Thyroid gland (tissue), 4 donors: Measurements from ENCODE around the gene ZNF302. TPM values are rescaled to one million over a fixed set of nuclear protein-coding genes. Genes with fewer than 3 reads are reported as not detected.

Source experiments
- DNase-seq, 2 donors: peaks; one replicate each; pipeline ENCODE4 v3.0.0-alpha.2; 2019
- H3K27ac ChIP-seq, 3 donors: fragments of 200-600 bp; sonication (generic); 1 replicate in 2 of 3; 2 replicates in 1 of 3; pipeline ENCODE4 v1.5.1; 2016 to 2019; ENCODE audit warnings: mild to moderate bottlenecking in 1 of 3, moderate library complexity in 1 of 3
- H3K27me3 ChIP-seq: fragments of 200-600 bp; sonication (generic); one replicate; pipeline ENCODE4 v1.5.1; 2019
- H3K36me3 ChIP-seq, 2 donors: fragments of 200-600 bp; sonication (generic); one replicate each; pipeline ENCODE4 v1.5.1; 2016 to 2019
- H3K4me1 ChIP-seq, 2 donors: fragments of 200-600 bp; sonication (generic); one replicate each; pipeline ENCODE4 v1.5.1; 2017 to 2019
- H3K4me3 ChIP-seq, 3 donors: fragments of 200-600 bp; sonication (generic); replicated peaks in 1 of 3; 1 replicate in 2 of 3; 2 replicates in 1 of 3; pipeline ENCODE4 v1.5.1; 2016; ENCODE audit warnings: mild to moderate bottlenecking in 1 of 3
- H3K9me3 ChIP-seq: fragments of 200-600 bp; sonication (generic); one replicate; pipeline ENCODE4 v1.5.1; 2017
- CTCF ChIP-seq, 6 experiments: fragments of 200-600 bp in 3 of 6; fragments of 450-650 bp in 3 of 6; sonication (generic) in 3 of 6; IDR thresholded peaks; one replicate each; pipeline ENCODE4 v1.5.1; 2016 to 2019; ENCODE audit warnings: antibody characterized with exemption in 6 of 6, mild to moderate bottlenecking in 2 of 6, inconsistent platforms in 1 of 6, moderate library complexity in 1 of 6
- POLR2A ChIP-seq, 2 donors: fragments of 450-650 bp; IDR thresholded peaks; one replicate each; pipeline ENCODE4 v1.6.1; 2017; ENCODE audit warnings: antibody characterized with exemption in 2 of 2, mild to moderate bottlenecking in 2 of 2, moderate library complexity in 1 of 2
- whole genome bisulfite sequencing, 2 donors: methylation state at CpG; one replicate each; pipeline ENCODE4 v1.1.5; 2017; 5-methylcytosine and 5-hydroxymethylcytosine counted together
- intact Hi-C: fragments of 100-400 bp; cut with DNase I; formaldehyde crosslinking; loops from one replicate; pipeline ENCODE4 v1.15.1; 2023
- total RNA-seq, 4 donors: library from RNA; depleted of rRNA; stranded (reverse); fragments of >200 nt; gene quantifications; one replicate each; pipeline ENCODE4 v1.2.3, GENCODE V29; 2016

ZNF302 gene
- total RNA-seq, 4 donors from 2014 or later: 33.5 to 60.8 (median 47.9) TPM

- H3K36me3 ChIP-seq: peaks cover 9 to 10% of the 10 kb centered on the region in 2 donors
- no peak for DNase-seq
- no peak for TF ChIP-seq CTCF (IDR thresholded peaks at IDR 0.05)
- no peak for TF ChIP-seq POLR2A (IDR thresholded peaks at IDR 0.05)
- H3K4me3 ChIP-seq: no peak overlapping the region
- WGBS, 2 donors: 82 to 93% methylated on average over 1 of the region's 1 CpG
- H3K27ac ChIP-seq: no peak overlapping the region
- H3K4me1 ChIP-seq: no peaks in the 10 kb centered on the region
- no peaks in the 10 kb centered on the region for H3K9me3 ChIP-seq
- no peaks in the 10 kb centered on the region for H3K27me3 ChIP-seq
- intact Hi-C loops: no loop called here
Observed at GRCh38 chr19:34688592-34688991, 11.1 kb downstream of the ZNF302 start.

GRCh38 chr19:34690372-34690771 lies 12.9 kb downstream of the ZNF302 start:
- H3K4me3 ChIP-seq: no peak overlapping the region
- intact Hi-C loops: no loop called here
- H3K4me1 ChIP-seq: no peaks in the 10 kb centered on the region
- no peak for DNase-seq
- no peaks in the 10 kb centered on the region for H3K27me3 ChIP-seq
- H3K9me3 ChIP-seq: no peaks in the 10 kb centered on the region
- 80 to 84% methylated on average over 3 of the region's 3 CpGs for WGBS, 2 donors
- H3K27ac ChIP-seq: no peak overlapping the region
- H3K36me3 ChIP-seq: no peaks in the 10 kb centered on the region
- no peak for TF ChIP-seq POLR2A (IDR thresholded peaks at IDR 0.05)
- TF ChIP-seq CTCF (IDR thresholded peaks at IDR 0.05): no peak

- 49 to 58% methylated on average over 2 of the region's 2 CpGs for WGBS, 2 donors
- Histone ChIP-seq H3K9me3 (no peaks in the 10 kb centered on the region), H3K4me3 (no peak overlapping the region), H3K36me3 (no peaks in the 10 kb centered on the region), H3K27ac (no peak overlapping the region), H3K27me3 (no peaks in the 10 kb centered on the region), H3K4me1 (no peaks in the 10 kb centered on the region)
- TF ChIP-seq POLR2A (IDR thresholded peaks at IDR 0.05) (no peak), CTCF (IDR thresholded peaks at IDR 0.05) (no peak)
- DNase-seq: no peak
- intact Hi-C loops: no loop called here
Observed at GRCh38 chr19:34692549-34692948, 15.1 kb downstream of the ZNF302 start.

- Histone ChIP-seq H3K27ac (no peak overlapping the region), H3K4me1 (no peaks in the 10 kb centered on the region), H3K9me3 (no peaks in the 10 kb centered on the region), H3K4me3 (no peak overlapping the region), H3K36me3 (no peaks in the 10 kb centered on the region), H3K27me3 (no peaks in the 10 kb centered on the region)
- no peak for TF ChIP-seq CTCF (IDR thresholded peaks at IDR 0.05)
- no peak for DNase-seq
- intact Hi-C loops: no loop called here
- 41 to 75% methylated on average over 2 of the region's 2 CpGs for WGBS, 2 donors
Observed at GRCh38 chr19:34707661-34708060, 30.2 kb downstream of the ZNF302 start.

GRCh38 chr19:34711890-34712289 lies 34.4 kb downstream of the ZNF302 start:
- Histone ChIP-seq H3K4me3 (no peak overlapping the region), H3K9me3 (no peaks in the 10 kb centered on the region), H3K27me3 (no peaks in the 10 kb centered on the region), H3K4me1 (no peaks in the 10 kb centered on the region), H3K36me3 (no peaks in the 10 kb centered on the region), H3K27ac (no peak overlapping the region)
- intact Hi-C loops: loop anchor here (5.0 to 10.0 kb wide), 2 partner anchors 75 to 207 kb away; no protein-coding TSS in a partner anchor
- DNase-seq: no peak
- no peak for TF ChIP-seq POLR2A (IDR thresholded peaks at IDR 0.05)
- TF ChIP-seq CTCF (IDR thresholded peaks at IDR 0.05): no peak
- 59 to 70% methylated on average over 6 of the region's 6 CpGs for WGBS, 2 donors
